H1 (cell line): ENCODE results near the gene PLCB2. TPM values are rescaled to one million over a fixed set of nuclear protein-coding genes. Genes with fewer than 3 reads are reported as not detected.

Source experiments
- BACH1 ChIP-seq: IDR thresholded peaks from 2 replicates; pipeline ENCODE4 v1.6.1; 2012; ENCODE audit warnings: low read length, improper control_type of control experiment
- CBX5 ChIP-seq: fragments of 300-800, 300-1000 bp; sonication (generic); IDR thresholded peaks from 2 replicates; pipeline ENCODE4 v1.7.1; 2016; ENCODE audit warnings: antibody characterized with exemption, low read length, low read depth
- CHD7 ChIP-seq: fragments of 300-600 bp; sonication (generic); IDR thresholded peaks from 2 replicates; pipeline ENCODE4 v1.7.1; 2012; ENCODE audit warnings: low read length, moderate library complexity, mild to moderate bottlenecking, inconsistent platforms; ENCODE audit not compliant: insufficient replicate concordance
- FOSL1 ChIP-seq: IDR thresholded peaks from 2 replicates; pipeline ENCODE4 v1.6.1; 2011; ENCODE audit warnings: mild to moderate bottlenecking, low read depth, low read length, moderate library complexity; ENCODE audit not compliant: insufficient read depth
- GTF2F1 ChIP-seq: IDR thresholded peaks from 2 replicates; pipeline ENCODE4 v1.6.1; 2012; ENCODE audit warnings: low read depth, low read length, improper control_type of control experiment, borderline replicate concordance
- KDM5A ChIP-seq: fragments of 200-600 bp; IDR thresholded peaks from 2 replicates; pipeline ENCODE4 v1.7.1; 2012; ENCODE audit warnings: mild to moderate bottlenecking, low read length, inconsistent platforms, mixed read lengths
- PHF8 ChIP-seq: fragments of 200-600 bp; sonication (generic); conservative IDR thresholded peaks from 2 replicates; pipeline ENCODE4 v1.7.1; 2012; ENCODE audit warnings: low read depth, mild to moderate bottlenecking, inconsistent platforms, low read length, moderate library complexity
- POLR2A ChIP-seq, 2 experiments: IDR thresholded peaks; 1 replicate in 1 of 2; 2 replicates in 1 of 2; pipeline ENCODE4 v1.6.1; 2011; ENCODE audit warnings: low read depth in 2 of 2, low read length in 2 of 2, mild to moderate bottlenecking in 2 of 2; ENCODE audit errors: control extremely low read depth in 1 of 2
- POLR2AphosphoS5 ChIP-seq: IDR thresholded peaks from 2 replicates; pipeline ENCODE4 v1.6.1; 2011; ENCODE audit warnings: low read depth, low read length
- SIRT6 ChIP-seq: IDR thresholded peaks from one replicate; pipeline ENCODE4 v1.7.1; 2012; ENCODE audit warnings: low read length, inconsistent platforms
- TAF1 ChIP-seq: IDR thresholded peaks from 2 replicates; pipeline ENCODE4 v1.6.1; 2011; ENCODE audit warnings: mild to moderate bottlenecking, low read depth, low read length
- TCF12 ChIP-seq: IDR thresholded peaks from 2 replicates; pipeline ENCODE4 v1.6.1; 2011; ENCODE audit warnings: low read depth, mild to moderate bottlenecking, low read length
- polyA plus RNA-seq, 7 experiments: library from polyadenylated mRNA; depleted of rRNA in 3 of 7; stranded (reverse) in 5 of 7; unstranded in 2 of 7; fragments of >200 nt in 5 of 7; fragments of 200-250 nt in 2 of 7; gene quantifications; 1 replicate in 5 of 7; 2 replicates in 1 of 7; 4 replicates in 1 of 7; pipeline versions ENCODE4 v1.2.1 to v1.2.3, GENCODE V29; 2011 to 2013; ENCODE audit warnings: missing spikeins in 2 of 7, mixed read lengths in 2 of 7
- total RNA-seq: library from RNA; stranded (reverse); fragmentation: NEBNext Ultra II Directional; extraction: Animal tissue kit (Norgen Biotek cat#: 25700); gene quantifications from 2 replicates; pipeline ENCODE4 v1.2.1, GENCODE V29; 2021

The PLCB2 gene
- total and polyA plus RNA-seq, 2 of the 8 experiments (the other 6 are each of a cell fraction or from before 2014, with no cell fraction given) = 7.2 to 8.4 TPM

DNA sequence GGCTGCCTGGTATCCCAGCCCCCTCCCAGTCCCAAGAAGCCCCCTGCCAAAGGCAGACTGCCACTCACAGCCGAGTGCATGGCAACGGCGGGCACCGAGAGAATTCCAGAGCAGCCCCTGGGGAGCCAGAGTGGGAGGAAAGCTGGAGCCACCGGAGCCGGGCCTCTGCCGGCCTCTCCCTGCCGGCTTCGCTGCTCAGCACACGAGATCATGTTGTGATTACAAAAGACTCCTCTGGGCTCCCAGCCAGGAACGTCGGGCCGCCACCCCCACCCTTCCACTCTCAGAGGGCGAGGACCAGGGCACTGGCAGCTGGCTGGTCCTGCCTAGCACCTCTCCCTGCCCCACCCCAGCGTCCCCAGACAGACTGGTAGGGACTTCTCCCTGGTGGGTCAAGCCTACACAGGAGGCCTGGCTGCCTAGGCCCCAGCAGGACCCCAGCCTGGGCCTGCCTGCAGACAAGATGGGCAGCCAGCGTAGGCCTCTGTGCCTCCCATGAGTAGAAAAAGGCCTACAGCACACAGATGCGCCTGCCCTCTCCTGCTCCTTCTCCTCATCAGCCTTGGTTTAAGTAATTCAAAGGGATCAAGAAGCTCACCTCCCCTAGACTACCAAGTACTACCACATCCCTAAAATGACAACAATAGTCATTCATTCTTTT, 33.1 kb upstream of the PLCB2 start, which contains the start of gene CCDC9B (continued):
- TF ChIP-seq CHD7 = no peak
- TF ChIP-seq SIRT6 = no peak
- TF ChIP-seq TAF1 = no peak
- no peak for TF ChIP-seq KDM5A
- no peak for TF ChIP-seq POLR2AphosphoS5
- TF ChIP-seq PHF8 = no peak
- TF ChIP-seq BACH1 = no peak
- TF ChIP-seq CBX5 = no peak
- no peak for TF ChIP-seq GTF2F1
- TF ChIP-seq TCF12 = no peak
- no peak for TF ChIP-seq POLR2A (IDR thresholded peaks at IDR 0.05; ENCODE audit: control extremely low read depth in 1 of 2, low read depth in 2 of 2, low read length in 2 of 2)
- TF ChIP-seq FOSL1 = no peak
